A673 (cell line): Measurements from ENCODE around the gene TBRG1.

Experiments used
- EZH2 ChIP-seq: fragments of 200-600 bp; sonication (generic); IDR thresholded peaks from 2 replicates; pipeline ENCODE4 v1.6.1; 2017; ENCODE audit warnings: borderline replicate concordance, low read depth, mild to moderate bottlenecking, mixed read lengths, antibody characterized with exemption, low read length; ENCODE audit not compliant: poor library complexity, severe bottlenecking
- TF ChIP-seq, protein P1 (sequence below): fragments of 300-800, 200-600 bp; sonication (generic); conservative IDR thresholded peaks from 2 replicates; pipeline ENCODE4 v1.5.1; 2017; ENCODE audit warnings: low read depth, mild to moderate bottlenecking, antibody characterized with exemption, low read length, moderate library complexity, mixed read lengths

DNA sequence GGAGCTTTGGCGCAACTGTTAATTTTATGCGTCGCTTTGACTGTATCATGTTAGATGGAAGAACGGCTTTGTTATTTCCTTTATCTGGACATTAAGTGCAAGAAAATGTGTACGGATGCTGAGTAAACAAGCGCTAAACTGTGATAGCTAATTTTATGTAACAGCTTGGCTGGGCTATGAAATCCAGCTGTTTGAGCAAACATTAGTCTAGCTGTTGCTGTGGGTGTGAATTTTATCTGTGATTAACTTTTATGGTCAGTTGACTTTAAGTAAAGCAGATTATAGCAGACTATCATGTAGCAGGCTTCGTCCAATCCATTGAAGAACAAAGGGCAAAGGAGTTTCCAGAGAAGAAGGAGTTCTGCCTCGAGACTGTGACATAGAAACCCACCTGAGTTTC is 38.9 kb upstream of the TBRG1 start:
- no peak for TF ChIP-seq EZH2
- TF ChIP-seq, protein P1, sequence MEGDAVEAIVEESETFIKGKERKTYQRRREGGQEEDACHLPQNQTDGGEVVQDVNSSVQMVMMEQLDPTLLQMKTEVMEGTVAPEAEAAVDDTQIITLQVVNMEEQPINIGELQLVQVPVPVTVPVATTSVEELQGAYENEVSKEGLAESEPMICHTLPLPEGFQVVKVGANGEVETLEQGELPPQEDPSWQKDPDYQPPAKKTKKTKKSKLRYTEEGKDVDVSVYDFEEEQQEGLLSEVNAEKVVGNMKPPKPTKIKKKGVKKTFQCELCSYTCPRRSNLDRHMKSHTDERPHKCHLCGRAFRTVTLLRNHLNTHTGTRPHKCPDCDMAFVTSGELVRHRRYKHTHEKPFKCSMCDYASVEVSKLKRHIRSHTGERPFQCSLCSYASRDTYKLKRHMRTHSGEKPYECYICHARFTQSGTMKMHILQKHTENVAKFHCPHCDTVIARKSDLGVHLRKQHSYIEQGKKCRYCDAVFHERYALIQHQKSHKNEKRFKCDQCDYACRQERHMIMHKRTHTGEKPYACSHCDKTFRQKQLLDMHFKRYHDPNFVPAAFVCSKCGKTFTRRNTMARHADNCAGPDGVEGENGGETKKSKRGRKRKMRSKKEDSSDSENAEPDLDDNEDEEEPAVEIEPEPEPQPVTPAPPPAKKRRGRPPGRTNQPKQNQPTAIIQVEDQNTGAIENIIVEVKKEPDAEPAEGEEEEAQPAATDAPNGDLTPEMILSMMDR: no peak
